ENCODE data around the gene SSH2. TPM values are rescaled to one million over a fixed set of nuclear protein-coding genes. Genes with fewer than 3 reads are reported as not detected.

Gene SSH2
- total and polyA plus RNA-seq, 2 of the 13 experiments (the other 11 are each of a cell fraction or from before 2014, with no cell fraction given): 6.0 to 6.4 TPM

GRCh38 chr17:29846298-29846697 lies 83.7 kb downstream of the SSH2 start:
- H3K4me1 ChIP-seq (ENCODE audit: insufficient read depth, low read length): peaks cover 8% of the 10 kb centered on the region; the same call in 1 of the 2 replicates
- H3K4me2 ChIP-seq (ENCODE audit: low read depth, low read length): no peak overlapping the region
- ATAC-seq: no peak
- BruUV-seq (replicated peaks): no TSS peak
- in situ Hi-C loops (cut with HindIII; ENCODE audit: extremely low pct_ligation_motif_present, low pct_unique_long_range_greater_than_20kb) (no loop called here), intact Hi-C loops (cut with micrococcal nuclease; ENCODE audit: unreplicated experiment) (no loop called here)
- H4K20me1 ChIP-seq (ENCODE audit: insufficient read depth, low read length): no peaks in the 10 kb centered on the region
- H3K4me3 ChIP-seq (replicated peaks in 1 of 3; ENCODE audit: insufficient read depth in 1 of 3, low read depth in 2 of 3, low read length in 3 of 3): no peak overlapping the region
- TF ChIP-seq MED8 (CRISPR knock-in tag; IDR thresholded peaks at IDR 0.05; ENCODE audit: insufficient replicate concordance): no peak
- TF ChIP-seq CSRNP1 (CRISPR knock-in tag; IDR thresholded peaks at IDR 0.05): no peak
- no peak for TF ChIP-seq ZNF703 (CRISPR knock-in tag; IDR thresholded peaks at IDR 0.05; ENCODE audit: borderline replicate concordance)
- no peak for TF ChIP-seq MEIS2 (CRISPR knock-in tag; IDR thresholded peaks at IDR 0.05)
- no peak for TF ChIP-seq MBD4 (IDR thresholded peaks at IDR 0.05; ENCODE audit: borderline replicate concordance, low read length)
- no peak for TF ChIP-seq MIXL1 (CRISPR knock-in tag; IDR thresholded peaks at IDR 0.05)
- no peak for TF ChIP-seq ZNF329 (CRISPR knock-in tag; IDR thresholded peaks at IDR 0.05; ENCODE audit: low read depth)
- TF ChIP-seq ZGPAT (CRISPR knock-in tag; IDR thresholded peaks at IDR 0.05): no peak
- no peak for TF ChIP-seq POLR2AphosphoS2 (IDR thresholded peaks at IDR 0.05; ENCODE audit: low read depth, low read length)
- TF ChIP-seq ZNF678 (CRISPR knock-in tag; IDR thresholded peaks at IDR 0.05): no peak
- TF ChIP-seq DNMT3B (CRISPR knock-in tag; conservative IDR thresholded peaks at IDR 0.05): no peak
- TF ChIP-seq TAF1 (CRISPR knock-in tag; IDR thresholded peaks at IDR 0.05): no peak
- no peak for TF ChIP-seq CCDC6 (CRISPR knock-in tag; IDR thresholded peaks at IDR 0.05)
- TF ChIP-seq HOXD1 (CRISPR knock-in tag; IDR thresholded peaks at IDR 0.05): no peak
- no peak for DNase-seq (ENCODE audit: low spot score)
- no peaks in the 10 kb centered on the region for H3K79me2 ChIP-seq (ENCODE audit: insufficient read depth, low read length)
- no peaks in the 10 kb centered on the region for H3K27me3 ChIP-seq (ENCODE audit: control insufficient read depth in 1 of 2, insufficient read depth in 2 of 2, low read length in 2 of 2)
- H3K36me3 ChIP-seq (replicated peaks in 1 of 2; ENCODE audit: control insufficient read depth in 1 of 2, insufficient read depth in 2 of 2, low read length in 2 of 2): no peaks in the 10 kb centered on the region
- H3K9me3 ChIP-seq (ENCODE audit: low read length): no peaks in the 10 kb centered on the region
- no peak overlapping the region for H3K9ac ChIP-seq (ENCODE audit: insufficient read depth, low read depth, low read length)
- POLR2A ChIA-PET: no interaction called here
- CTCF ChIA-PET (ENCODE audit: low intra/inter-chr PET ratio, low total read pairs): no interaction called here
- FAIRE-seq: no peak
- no peak overlapping the region for H3K27ac ChIP-seq (ENCODE audit: extremely low read length, insufficient read depth, low read length)
- no peak overlapping the region for H2AFZ ChIP-seq (ENCODE audit: low read length)
- WGBS (ENCODE audit: low lambda C conversion rate): 85% methylated on average over 2 of the region's 2 CpGs

Measured in HepG2 (cell line).